Thyroid gland (tissue), 4 donors: ENCODE data around the gene ZC3H8. TPM values are rescaled to one million over a fixed set of nuclear protein-coding genes. Genes with fewer than 3 reads are reported as not detected.

Source experiments
- DNase-seq, 2 donors: peaks; one replicate each; pipeline ENCODE4 v3.0.0-alpha.2; 2019
- H3K27ac ChIP-seq, 3 donors: fragments of 200-600 bp; sonication (generic); 1 replicate in 2 of 3; 2 replicates in 1 of 3; pipeline ENCODE4 v1.5.1; 2016 to 2019; ENCODE audit warnings: mild to moderate bottlenecking in 1 of 3, moderate library complexity in 1 of 3
- H3K27me3 ChIP-seq: fragments of 200-600 bp; sonication (generic); one replicate; pipeline ENCODE4 v1.5.1; 2019
- H3K36me3 ChIP-seq, 2 donors: fragments of 200-600 bp; sonication (generic); one replicate each; pipeline ENCODE4 v1.5.1; 2016 to 2019
- H3K4me1 ChIP-seq, 2 donors: fragments of 200-600 bp; sonication (generic); one replicate each; pipeline ENCODE4 v1.5.1; 2017 to 2019
- H3K4me3 ChIP-seq, 3 donors: fragments of 200-600 bp; sonication (generic); replicated peaks in 1 of 3; 1 replicate in 2 of 3; 2 replicates in 1 of 3; pipeline ENCODE4 v1.5.1; 2016; ENCODE audit warnings: mild to moderate bottlenecking in 1 of 3
- H3K9me3 ChIP-seq: fragments of 200-600 bp; sonication (generic); one replicate; pipeline ENCODE4 v1.5.1; 2017
- POLR2A ChIP-seq, 2 donors: fragments of 450-650 bp; IDR thresholded peaks; one replicate each; pipeline ENCODE4 v1.6.1; 2017; ENCODE audit warnings: antibody characterized with exemption in 2 of 2, mild to moderate bottlenecking in 2 of 2, moderate library complexity in 1 of 2
- WGBS, 2 donors: methylation state at CpG; one replicate each; pipeline ENCODE4 v1.1.5; 2017; 5-methylcytosine and 5-hydroxymethylcytosine counted together
- intact Hi-C: fragments of 100-400 bp; cut with DNase I; formaldehyde crosslinking; loops from one replicate; pipeline ENCODE4 v1.15.1; 2023
- total RNA-seq, 4 donors: library from RNA; depleted of rRNA; stranded (reverse); fragments of >200 nt; gene quantifications; one replicate each; pipeline ENCODE4 v1.2.3, GENCODE V29; 2016
- TF ChIP-seq, protein P1 (sequence below), 6 experiments: fragments of 200-600 bp in 3 of 6; fragments of 450-650 bp in 3 of 6; sonication (generic) in 3 of 6; IDR thresholded peaks; one replicate each; pipeline ENCODE4 v1.5.1; 2016 to 2019; ENCODE audit warnings: antibody characterized with exemption in 6 of 6, mild to moderate bottlenecking in 2 of 6, inconsistent platforms in 1 of 6, moderate library complexity in 1 of 6

The ZC3H8 gene
- total RNA-seq, 4 donors from 2014 or later = 26.9 to 68.1 (median 43.1) TPM

- WGBS, 2 donors = 91 to 95% methylated on average over 2 of the region's 2 CpGs
- intact Hi-C loops = no loop called here
- H3K4me1 ChIP-seq = no peaks in the 10 kb centered on the region
Measured at GRCh38 chr2:112204411-112204810, 50.4 kb downstream of the ZC3H8 start.

DNA sequence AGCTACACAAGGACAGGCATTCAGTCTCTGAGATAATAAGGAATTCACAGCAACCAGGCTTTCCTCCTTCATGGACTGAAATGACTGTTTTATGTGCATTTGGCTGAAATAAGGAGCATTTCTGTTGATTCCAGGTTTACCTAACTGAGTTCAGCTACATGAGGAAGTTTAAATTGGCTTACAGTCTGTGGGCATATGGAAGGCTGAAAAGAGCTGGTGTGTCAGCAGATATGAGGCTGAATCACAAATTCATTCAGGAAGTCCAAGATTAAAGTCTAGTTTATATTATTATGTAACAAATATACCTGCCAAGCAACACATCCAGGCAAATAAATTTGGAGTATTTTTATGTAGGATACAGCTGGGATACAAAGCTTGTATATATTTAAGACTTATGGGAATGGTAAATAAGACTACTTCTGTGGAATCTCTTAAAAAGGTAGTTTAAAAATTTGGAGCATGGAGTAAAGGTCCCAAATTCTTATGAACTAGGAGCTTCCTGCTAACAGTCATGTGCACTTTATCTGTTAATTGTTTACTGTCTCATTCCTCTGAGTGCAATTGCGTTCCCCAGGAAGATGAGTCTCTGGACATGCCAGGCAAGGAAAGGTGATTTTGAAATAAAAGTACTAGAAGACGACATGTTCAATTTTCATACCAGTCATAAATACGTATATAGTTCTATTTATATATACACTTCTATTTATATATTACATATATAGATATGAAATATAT, 53.0 kb downstream of the ZC3H8 start:
- Histone ChIP-seq H3K4me1 (no peaks in the 10 kb centered on the region), H3K27me3 (no peaks in the 10 kb centered on the region), H3K4me3 (no peak overlapping the region), H3K27ac (no peak overlapping the region), H3K36me3 (no peaks in the 10 kb centered on the region), H3K9me3 (no peaks in the 10 kb centered on the region)
- WGBS, 2 donors = 93 to 94% methylated on average over 3 of the region's 3 CpGs
- intact Hi-C loops = no loop called here
- no peak for DNase-seq
- TF ChIP-seq POLR2A (IDR thresholded peaks at IDR 0.05) = no peak
- TF ChIP-seq, protein P1, sequence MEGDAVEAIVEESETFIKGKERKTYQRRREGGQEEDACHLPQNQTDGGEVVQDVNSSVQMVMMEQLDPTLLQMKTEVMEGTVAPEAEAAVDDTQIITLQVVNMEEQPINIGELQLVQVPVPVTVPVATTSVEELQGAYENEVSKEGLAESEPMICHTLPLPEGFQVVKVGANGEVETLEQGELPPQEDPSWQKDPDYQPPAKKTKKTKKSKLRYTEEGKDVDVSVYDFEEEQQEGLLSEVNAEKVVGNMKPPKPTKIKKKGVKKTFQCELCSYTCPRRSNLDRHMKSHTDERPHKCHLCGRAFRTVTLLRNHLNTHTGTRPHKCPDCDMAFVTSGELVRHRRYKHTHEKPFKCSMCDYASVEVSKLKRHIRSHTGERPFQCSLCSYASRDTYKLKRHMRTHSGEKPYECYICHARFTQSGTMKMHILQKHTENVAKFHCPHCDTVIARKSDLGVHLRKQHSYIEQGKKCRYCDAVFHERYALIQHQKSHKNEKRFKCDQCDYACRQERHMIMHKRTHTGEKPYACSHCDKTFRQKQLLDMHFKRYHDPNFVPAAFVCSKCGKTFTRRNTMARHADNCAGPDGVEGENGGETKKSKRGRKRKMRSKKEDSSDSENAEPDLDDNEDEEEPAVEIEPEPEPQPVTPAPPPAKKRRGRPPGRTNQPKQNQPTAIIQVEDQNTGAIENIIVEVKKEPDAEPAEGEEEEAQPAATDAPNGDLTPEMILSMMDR (IDR thresholded peaks at IDR 0.05) = no peak

More at GRCh38 chr2:112204411-112204810, 50.4 kb downstream of the ZC3H8 start:
- no peaks in the 10 kb centered on the region for H3K27me3 ChIP-seq
- TF ChIP-seq POLR2A (IDR thresholded peaks at IDR 0.05) = no peak
- TF ChIP-seq, protein P1 (IDR thresholded peaks at IDR 0.05) = no peak
- no peak overlapping the region for H3K27ac ChIP-seq
- H3K4me3 ChIP-seq = no peak overlapping the region
- H3K9me3 ChIP-seq = no peaks in the 10 kb centered on the region
- no peak for DNase-seq
- no peaks in the 10 kb centered on the region for H3K36me3 ChIP-seq

DNA sequence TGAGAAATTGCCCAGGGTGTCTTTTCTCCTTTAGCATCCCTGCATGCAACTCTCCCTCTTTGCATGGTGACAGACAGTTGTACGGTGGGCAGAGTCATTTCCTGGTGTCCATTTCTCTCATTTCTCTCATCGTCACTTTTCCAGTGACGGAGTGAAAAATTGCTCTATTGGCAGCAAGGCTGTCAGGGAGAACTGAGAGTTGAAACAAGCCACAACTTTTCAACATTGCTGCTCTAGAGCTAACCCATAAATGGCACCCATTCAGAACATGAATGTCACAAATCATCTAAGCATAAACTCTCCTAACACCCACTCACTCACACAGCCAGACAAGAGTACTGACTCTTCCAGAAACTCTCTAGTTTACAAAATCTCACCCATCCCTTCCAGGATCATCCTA, 55.7 kb downstream of the ZC3H8 start:
- Histone ChIP-seq H3K9me3 (no peaks in the 10 kb centered on the region), H3K4me1 (no peaks in the 10 kb centered on the region), H3K36me3 (no peaks in the 10 kb centered on the region), H3K27me3 (no peaks in the 10 kb centered on the region), H3K27ac (no peak overlapping the region), H3K4me3 (no peak overlapping the region)
- TF ChIP-seq, protein P1 (IDR thresholded peaks at IDR 0.05) = no peak
- TF ChIP-seq POLR2A (IDR thresholded peaks at IDR 0.05) = no peak
- no peak for DNase-seq
- WGBS, 2 donors = 82 to 90% methylated on average over 3 of the region's 3 CpGs
- intact Hi-C loops = no loop called here

DNA sequence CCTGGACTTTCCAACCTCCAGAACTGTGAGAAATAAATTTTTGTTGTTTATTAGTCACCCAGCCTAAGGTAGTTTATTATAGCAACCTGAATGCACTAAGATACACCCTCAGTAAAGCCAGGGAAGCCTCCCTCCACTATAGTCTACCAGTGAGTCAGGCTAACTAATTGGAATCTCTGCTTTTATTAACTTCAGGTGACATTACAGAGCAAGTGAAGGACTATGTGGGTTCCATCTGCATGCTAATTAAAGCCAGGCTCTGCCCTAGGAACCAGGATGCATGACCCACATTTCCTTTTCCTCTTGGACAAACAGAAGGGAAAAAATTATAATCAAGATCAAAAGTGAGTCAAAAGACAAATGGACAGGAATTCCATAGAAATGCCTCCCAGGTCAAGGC, 56.1 kb downstream of the ZC3H8 start:
- H3K9me3 ChIP-seq = no peaks in the 10 kb centered on the region
- DNase-seq = no peak
- no peak overlapping the region for H3K27ac ChIP-seq
- no peak overlapping the region for H3K4me3 ChIP-seq
- H3K4me1 ChIP-seq = no peaks in the 10 kb centered on the region
- H3K27me3 ChIP-seq = no peaks in the 10 kb centered on the region
- no peaks in the 10 kb centered on the region for H3K36me3 ChIP-seq
- intact Hi-C loops = no loop called here
- TF ChIP-seq, protein P1 (IDR thresholded peaks at IDR 0.05) = no peak
- no peak for TF ChIP-seq POLR2A (IDR thresholded peaks at IDR 0.05)

- intact Hi-C loops = no loop called here
- no peaks in the 10 kb centered on the region for H3K27me3 ChIP-seq
- no peak overlapping the region for H3K4me3 ChIP-seq
- 94 to 100% methylated on average over 1 of the region's 1 CpG for WGBS, 2 donors
- no peaks in the 10 kb centered on the region for H3K36me3 ChIP-seq
- no peak overlapping the region for H3K27ac ChIP-seq
- TF ChIP-seq POLR2A (IDR thresholded peaks at IDR 0.05) = no peak
- TF ChIP-seq, protein P1 (IDR thresholded peaks at IDR 0.05) = no peak
- H3K4me1 ChIP-seq = no peaks in the 10 kb centered on the region
- no peaks in the 10 kb centered on the region for H3K9me3 ChIP-seq
- DNase-seq = no peak
Measured at GRCh38 chr2:112197868-112198267, 57.0 kb downstream of the ZC3H8 start.
